HG02970 (cell line): ENCODE data around the gene CERK.

Experiments
- ATAC-seq: cut with Tn5 transposase; IDR thresholded peaks from one replicate; pipeline ENCODE4 v1.9.1; 2021; ENCODE audit warnings: mild to moderate bottlenecking, moderate library complexity, moderate number of reproducible peaks; ENCODE audit not compliant: unreplicated experiment, low FRiP score

Gene CERK

GRCh38 chr22:46750530-46750800 lies 12.4 kb upstream of the CERK start:
- no peak for ATAC-seq

GRCh38 chr22:46749682-46750529 lies 11.9 kb upstream of the CERK start:
- ATAC-seq: no peak

GRCh38 chr22:46748908-46749675 lies 11.0 kb upstream of the CERK start:
- no peak for ATAC-seq

- ATAC-seq: no peak
These were observed 10.3 kb upstream of the CERK start for GRCh38 chr22:46748206-46748907.

GRCh38 chr22:46747646-46748045 lies 9.6 kb upstream of the CERK start:
- no peak for ATAC-seq

- no peak for ATAC-seq
These were observed 8.6 kb upstream of the CERK start for GRCh38 chr22:46746620-46747019.

GRCh38 chr22:46746192-46746591 lies 8.1 kb upstream of the CERK start:
- no peak for ATAC-seq

- ATAC-seq: no peak
These were observed 6.5 kb upstream of the CERK start for GRCh38 chr22:46744581-46744980.

- ATAC-seq: no peak
These were observed 4.6 kb upstream of the CERK start for GRCh38 chr22:46742576-46743221.

GRCh38 chr22:46741974-46742519 lies 4.0 kb upstream of the CERK start:
- no peak for ATAC-seq

GRCh38 chr22:46740910-46741780 lies 3.1 kb upstream of the CERK start:
- ATAC-seq: no peak

- no peak for ATAC-seq
These were observed 1.2 kb upstream of the CERK start for GRCh38 chr22:46739094-46739870.

GRCh38 chr22:46738647-46739093 lies 618 bp upstream of the CERK start:
- no peak for ATAC-seq

- ATAC-seq: no peak
These were observed 712 bp downstream of the CERK start for GRCh38 chr22:46737105-46737975.

- ATAC-seq: no peak
These were observed 1.3 kb downstream of the CERK start for GRCh38 chr22:46736705-46737104.

GRCh38 chr22:46735747-46736608 lies 2.1 kb downstream of the CERK start:
- no peak for ATAC-seq
